HG03354 (cell line): ENCODE data around the gene CRYBA4.

Source experiments
- ATAC-seq: cut with Tn5 transposase; IDR thresholded peaks from one replicate; pipeline ENCODE4 v1.9.1; 2021; ENCODE audit warnings: mild to moderate bottlenecking; ENCODE audit not compliant: unreplicated experiment, poor library complexity, severe bottlenecking

Gene CRYBA4

DNA sequence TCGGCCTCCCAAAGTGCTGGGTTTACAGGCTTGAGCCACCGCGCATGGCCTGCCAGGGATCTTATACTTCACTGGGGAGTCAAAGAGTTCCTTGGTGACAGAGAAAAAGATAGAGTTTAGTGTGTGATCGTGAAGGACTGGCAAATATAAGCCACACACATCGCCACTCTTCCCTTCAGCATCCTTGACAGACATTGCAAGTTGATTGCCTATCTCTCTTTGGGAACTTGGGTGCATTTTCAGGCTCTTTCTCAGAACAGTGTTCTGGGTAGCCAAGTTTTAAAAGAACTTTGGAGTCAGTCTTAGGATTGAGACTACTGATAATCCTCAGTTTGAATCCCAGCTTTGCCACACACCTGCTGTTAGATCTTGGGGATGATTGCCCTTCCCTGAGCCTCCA is 55.5 kb downstream of the CRYBA4 start:
- no peak for ATAC-seq

DNA sequence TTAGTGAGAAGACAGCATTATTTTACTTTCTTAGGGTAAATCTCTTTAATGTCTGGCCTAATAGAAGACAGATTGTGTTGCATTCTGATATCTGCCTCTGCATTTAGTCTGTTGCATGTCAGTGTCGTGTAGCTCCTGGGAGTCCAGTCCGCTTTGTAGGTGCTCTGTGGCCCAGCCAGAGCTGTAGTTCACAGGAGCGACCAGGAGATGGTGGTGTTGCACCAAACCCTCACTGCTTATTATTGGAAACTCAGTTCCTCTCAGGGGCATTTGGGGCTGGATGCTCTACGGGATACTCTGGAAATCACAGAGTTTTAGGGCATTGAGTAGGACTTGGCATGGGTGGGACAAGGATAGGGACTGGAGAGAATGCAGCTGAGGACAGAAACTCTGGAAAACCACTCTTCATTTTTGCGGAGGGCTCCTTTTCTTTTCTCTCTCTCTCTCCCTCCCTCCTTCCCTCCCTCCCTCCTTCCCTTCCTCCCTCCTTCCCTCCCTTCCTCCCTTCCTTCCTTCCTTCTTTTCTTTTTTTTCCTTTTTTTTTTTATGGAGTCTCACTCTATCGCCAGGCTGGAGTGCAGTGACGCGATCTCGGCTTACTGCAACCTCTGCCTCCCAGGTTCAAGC is 57.4 kb downstream of the CRYBA4 start:
- no peak for ATAC-seq
